GM04504 (cell line): ENCODE data around the gene MCC.
"Not testable (repeated sequence)": the region's sequence is repeated elsewhere in the genome, so short reads cannot be mapped to it uniquely, and the experiment has no call there.

ENCODE experiments used
- DNase-seq: peaks from one replicate; pipeline ENCODE4 v3.0.0-alpha.2; 2012; ENCODE audit warnings: low read depth

Gene MCC

GRCh38 chr5:113490317-113490716 lies 2.1 kb upstream of the MCC start:
- no peak for DNase-seq

GRCh38 chr5:113489299-113489698 lies 1.0 kb upstream of the MCC start:
- peak; percentile 97 for DNase-seq

- no peak for DNase-seq
These were observed 462 bp upstream of the MCC start for GRCh38 chr5:113488645-113489184.

- no peak for DNase-seq
These were observed 855 bp downstream of the MCC start for GRCh38 chr5:113487416-113487780.

DNA sequence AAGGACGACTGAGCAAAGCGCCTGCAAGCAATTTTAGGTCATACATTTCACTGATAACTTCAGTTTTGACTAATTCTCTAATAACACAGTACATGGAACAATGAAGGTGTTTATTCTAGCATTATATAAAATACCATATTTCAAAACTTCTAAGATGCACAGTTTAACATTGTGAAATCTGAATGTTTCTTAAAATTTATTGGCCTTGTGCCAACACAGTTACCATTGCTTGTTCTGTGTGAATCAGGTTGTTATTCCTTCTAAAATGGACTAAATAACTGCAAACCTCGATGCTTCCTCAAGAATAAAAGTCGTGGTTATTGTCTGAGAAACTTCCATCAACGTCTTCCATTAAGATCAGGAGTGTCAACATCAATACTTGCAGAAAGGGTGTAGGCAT lies 8.0 kb downstream of the MCC start:
- DNase-seq, result no peak

- no peak for DNase-seq
These were observed 9.6 kb downstream of the MCC start for GRCh38 chr5:113478691-113479090.

GRCh38 chr5:113474100-113474728 lies 14.0 kb downstream of the MCC start:
- DNase-seq, result no peak

GRCh38 chr5:113463032-113463431 lies 25.2 kb downstream of the MCC start:
- no peak for DNase-seq

- DNase-seq, result not testable (repeated sequence)
These were observed 31.1 kb downstream of the MCC start for GRCh38 chr5:113457106-113457505.

DNA sequence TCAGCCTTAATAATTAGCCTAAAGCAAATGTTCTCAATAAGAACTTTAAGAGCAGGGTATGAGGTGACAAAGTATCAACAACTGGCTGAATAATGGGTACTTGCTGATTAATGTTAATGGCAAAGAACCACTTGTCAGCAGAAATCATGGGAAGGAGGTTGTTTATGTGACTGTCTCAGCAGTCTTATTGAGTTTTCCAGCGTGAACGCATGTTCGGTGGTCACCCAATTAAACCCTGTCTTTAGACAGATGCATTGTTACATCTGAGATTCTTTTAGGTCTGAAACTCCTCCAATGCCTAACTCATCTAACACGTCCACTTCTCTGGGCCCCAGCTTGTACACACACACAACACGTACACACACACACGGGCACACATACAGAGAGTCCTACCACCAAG lies 35.3 kb downstream of the MCC start:
- DNase-seq, result no peak

GRCh38 chr5:113451797-113452196 lies 36.5 kb downstream of the MCC start:
- DNase-seq, result no peak

- no peak for DNase-seq
These were observed 37.3 kb downstream of the MCC start for GRCh38 chr5:113450929-113451328.

DNA sequence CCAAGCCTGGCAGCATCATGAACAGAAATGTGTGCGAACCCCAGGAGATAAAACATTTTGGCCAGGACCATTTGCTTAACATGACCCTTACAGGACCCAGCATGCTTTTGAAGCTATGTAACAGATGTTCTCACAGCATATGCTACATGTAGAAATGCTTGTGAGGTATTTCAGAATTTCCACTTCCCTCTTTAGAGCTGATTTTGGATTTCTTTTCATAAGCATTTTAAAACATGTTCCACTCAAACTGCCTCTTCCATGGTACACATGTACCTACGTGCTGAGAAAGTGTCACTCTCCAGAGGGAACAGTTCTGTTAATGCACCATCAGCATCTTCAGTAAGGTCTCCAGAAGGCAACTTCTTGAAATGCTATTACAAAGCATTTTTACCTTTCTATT lies 37.8 kb downstream of the MCC start:
- DNase-seq, result no peak

- DNase-seq, result no peak
These were observed 40.0 kb downstream of the MCC start for GRCh38 chr5:113448252-113448651.

- DNase-seq, result no peak
These were observed 40.7 kb downstream of the MCC start for GRCh38 chr5:113447498-113448050.

GRCh38 chr5:113446358-113446927 lies 41.8 kb downstream of the MCC start:
- DNase-seq, result no peak

GRCh38 chr5:113437111-113437510 lies 51.1 kb downstream of the MCC start:
- no peak for DNase-seq

- DNase-seq, result no peak
These were observed 52.7 kb downstream of the MCC start for GRCh38 chr5:113435575-113435974.

DNA sequence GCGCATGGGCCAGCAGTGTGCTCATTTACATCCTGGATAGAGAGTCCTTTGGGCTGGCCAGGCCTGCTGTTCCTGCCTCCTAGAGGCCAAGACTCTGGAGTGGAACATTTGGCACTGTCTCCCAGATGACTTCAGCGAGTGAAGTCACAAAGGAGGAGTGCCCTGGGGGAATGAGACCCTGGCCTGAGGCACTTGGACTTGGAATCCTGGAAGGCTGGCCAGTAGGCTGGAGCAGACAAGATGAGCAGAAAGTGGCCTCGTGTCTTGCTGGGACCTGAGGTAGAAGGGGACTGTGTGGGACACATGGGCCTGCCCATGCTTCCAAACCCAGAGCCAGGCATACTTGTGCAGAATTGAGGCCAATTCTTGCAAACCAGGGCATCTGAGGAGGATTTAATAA lies 53.4 kb downstream of the MCC start, which contains the start of gene TSSK1B:
TSS of gene TSSK1B (minus strand) at position 101 of the 400 bp plus-strand sequence. CDS start 150 bp downstream, outside the sequence.
- DNase-seq, result no peak

- DNase-seq, result no peak
These were observed 54.2 kb downstream of the MCC start for GRCh38 chr5:113433862-113434612.

GRCh38 chr5:113433071-113433470 lies 55.2 kb downstream of the MCC start:
- no peak for DNase-seq

GRCh38 chr5:113427871-113428574 lies 60.2 kb downstream of the MCC start:
- DNase-seq, result no peak
